C4-2B (cell line): ENCODE measurements around the gene ZDHHC7.
"Not testable (repeated sequence)": the region's sequence is repeated elsewhere in the genome, so short reads cannot be mapped to it uniquely, and the experiment has no call there.

Experiments
- ZFX ChIP-seq: fragments of 450-650 bp; IDR thresholded peaks from 2 replicates; pipeline ENCODE4 v1.6.1; 2017
- TF ChIP-seq, protein P1 (sequence below): fragments of 450-650 bp; conservative IDR thresholded peaks from 2 replicates; pipeline ENCODE4 v1.5.1; 2017; ENCODE audit warnings: mild to moderate bottlenecking

DNA sequence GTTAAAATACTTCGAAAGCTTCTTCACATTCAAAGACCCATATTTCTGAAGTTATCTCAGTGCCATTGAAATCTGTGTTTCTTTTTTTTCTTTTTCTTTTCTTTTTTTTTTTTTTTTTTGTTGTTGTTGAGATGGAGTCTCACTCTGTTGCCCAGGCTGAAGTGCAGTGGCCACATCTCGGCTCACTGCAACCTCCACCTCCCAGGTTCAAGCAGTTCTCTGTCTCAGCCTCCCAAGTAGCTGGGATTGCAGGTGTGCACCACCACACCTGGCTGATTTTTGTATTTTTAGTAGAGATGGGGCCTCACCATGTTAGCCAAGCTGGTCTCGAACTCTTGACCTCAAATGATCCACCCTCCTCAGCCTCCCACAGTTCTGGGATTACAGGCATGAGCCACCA lies 43.0 kb upstream of the ZDHHC7 start:
- TF ChIP-seq, protein P1, sequence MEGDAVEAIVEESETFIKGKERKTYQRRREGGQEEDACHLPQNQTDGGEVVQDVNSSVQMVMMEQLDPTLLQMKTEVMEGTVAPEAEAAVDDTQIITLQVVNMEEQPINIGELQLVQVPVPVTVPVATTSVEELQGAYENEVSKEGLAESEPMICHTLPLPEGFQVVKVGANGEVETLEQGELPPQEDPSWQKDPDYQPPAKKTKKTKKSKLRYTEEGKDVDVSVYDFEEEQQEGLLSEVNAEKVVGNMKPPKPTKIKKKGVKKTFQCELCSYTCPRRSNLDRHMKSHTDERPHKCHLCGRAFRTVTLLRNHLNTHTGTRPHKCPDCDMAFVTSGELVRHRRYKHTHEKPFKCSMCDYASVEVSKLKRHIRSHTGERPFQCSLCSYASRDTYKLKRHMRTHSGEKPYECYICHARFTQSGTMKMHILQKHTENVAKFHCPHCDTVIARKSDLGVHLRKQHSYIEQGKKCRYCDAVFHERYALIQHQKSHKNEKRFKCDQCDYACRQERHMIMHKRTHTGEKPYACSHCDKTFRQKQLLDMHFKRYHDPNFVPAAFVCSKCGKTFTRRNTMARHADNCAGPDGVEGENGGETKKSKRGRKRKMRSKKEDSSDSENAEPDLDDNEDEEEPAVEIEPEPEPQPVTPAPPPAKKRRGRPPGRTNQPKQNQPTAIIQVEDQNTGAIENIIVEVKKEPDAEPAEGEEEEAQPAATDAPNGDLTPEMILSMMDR, result not testable (repeated sequence)
- not testable (repeated sequence) for TF ChIP-seq ZFX
